ENCODE data around the gene PPP2R3B.

- TF ChIP-seq CTCF (IDR thresholded peaks at IDR 0.05): no peak
- no peak for TF ChIP-seq POLR2A (IDR thresholded peaks at IDR 0.05)
Measured at GRCh38 chrX:362351-362750, 24.4 kb downstream of the PPP2R3B start.
